Muscle of leg (tissue), 16 donors: ENCODE measurements around the gene DTX4. TPM values are rescaled to one million over a fixed set of nuclear protein-coding genes. Genes with fewer than 3 reads are reported as not detected.
"Not testable (repeated sequence)": the region's sequence is repeated elsewhere in the genome, so short reads cannot be mapped to it uniquely, and the experiment has no call there.

Experiments
- DNase-seq: peaks from one replicate; pipeline ENCODE4 v3.0.0; 2013
- H3K27ac ChIP-seq: one replicate; pipeline ENCODE4 v1.5.1; 2013; ENCODE audit warnings: mild to moderate bottlenecking, low read length, control low read depth
- H3K27me3 ChIP-seq: one replicate; pipeline ENCODE4 v1.6.1; 2013; ENCODE audit warnings: low read length; ENCODE audit not compliant: control insufficient read depth, insufficient read depth
- H3K36me3 ChIP-seq: one replicate; pipeline ENCODE4 v1.6.1; 2013; ENCODE audit warnings: low read length; ENCODE audit not compliant: control insufficient read depth, insufficient read depth
- H3K4me1 ChIP-seq: one replicate; pipeline ENCODE4 v1.6.1; 2013; ENCODE audit warnings: low read length; ENCODE audit not compliant: control insufficient read depth, insufficient read depth
- H3K4me3 ChIP-seq: one replicate; pipeline ENCODE4 v1.5.1; 2013; ENCODE audit warnings: low read length, control low read depth
- H3K9me3 ChIP-seq: replicated peaks from 2 replicates; pipeline ENCODE4 v1.6.1; 2013; ENCODE audit warnings: low read depth, low read length; ENCODE audit not compliant: control insufficient read depth
- WGBS: methylation state at CpG from one replicate; pipeline ENCODE4 v1.1.5; 2013; ENCODE audit warnings: missing lambda C conversion rate; ENCODE audit not compliant: insufficient coverage; 5-methylcytosine and 5-hydroxymethylcytosine counted together
- long read RNA-seq, 11 donors: transcript quantifications; one replicate each; lab custom pipeline, GENCODE V29; 2026
- polyA plus RNA-seq, 8 donors: library from polyadenylated mRNA; unstranded; fragments of 120-200 nt; gene quantifications; one replicate each; pipeline versions ENCODE4 v1.2.1 to v1.2.3, GENCODE V29; 2013; ENCODE audit warnings: inconsistent platforms in 1 of 8, low replicate concordance in 1 of 8; ENCODE audit not compliant: insufficient read length in 8 of 8, insufficient read depth in 1 of 8
- total RNA-seq: library from RNA; stranded (reverse); fragments of 120-200 nt; gene quantifications from one replicate; pipeline ENCODE4 v1.2.4, GENCODE V29; 2013

The DTX4 gene
- total RNA-seq (8.9 TPM), polyA plus RNA-seq (10 to 100 TPM; 17.4 to 33.0 (median 19.4) TPM)
- long read RNA-seq, donor 1, full-length matches to known transcripts: 3 of 3 reads
- long read RNA-seq, donor 1, partial matches to known transcripts: 0 of 3 reads
- long read RNA-seq, donor 1, other reads (novel, unspliced or antisense): 0 of 3 reads
- long read RNA-seq, donor 2: 0 reads
- long read RNA-seq, donor 3, full-length matches to known transcripts: 4 of 4 reads
- long read RNA-seq, donor 3, partial matches to known transcripts: 0 of 4 reads
- long read RNA-seq, donor 3, other reads (novel, unspliced or antisense): 0 of 4 reads
- long read RNA-seq, donor 4, full-length matches to known transcripts: 3 of 3 reads
- long read RNA-seq, donor 4, partial matches to known transcripts: 0 of 3 reads
- long read RNA-seq, donor 4, other reads (novel, unspliced or antisense): 0 of 3 reads
- long read RNA-seq, donor 5, partial matches to known transcripts: 43 of 43 reads
- long read RNA-seq, donor 5, other reads (novel, unspliced or antisense): 0 of 43 reads
- long read RNA-seq, donor 6, full-length matches to known transcripts: 2 of 25 reads
- long read RNA-seq, donor 6, partial matches to known transcripts: 23 of 25 reads
- long read RNA-seq, donor 6, other reads (novel, unspliced or antisense): 0 of 25 reads
- long read RNA-seq, donor 7, full-length matches to known transcripts: 3 of 3 reads
- long read RNA-seq, donor 7, partial matches to known transcripts: 0 of 3 reads
- long read RNA-seq, donor 7, other reads (novel, unspliced or antisense): 0 of 3 reads
- long read RNA-seq, donor 8, full-length matches to known transcripts: 2 of 2 reads
- long read RNA-seq, donor 8, partial matches to known transcripts: 0 of 2 reads
- long read RNA-seq, donor 8, other reads (novel, unspliced or antisense): 0 of 2 reads
- long read RNA-seq, donor 9, partial matches to known transcripts: 10 of 10 reads
- long read RNA-seq, donor 9, other reads (novel, unspliced or antisense): 0 of 10 reads
- long read RNA-seq, donor 10, full-length matches to known transcripts: 4 of 4 reads
- long read RNA-seq, donor 10, partial matches to known transcripts: 0 of 4 reads
- long read RNA-seq, donor 10, other reads (novel, unspliced or antisense): 0 of 4 reads
- long read RNA-seq, donor 11, full-length matches to known transcripts: 2 of 7 reads
- long read RNA-seq, donor 11, partial matches to known transcripts: 5 of 7 reads
- long read RNA-seq, donor 11, other reads (novel, unspliced or antisense): 0 of 7 reads

GRCh38 chr11:59171508-59172322, at the start of gene DTX4:
DTX4 (plus strand) TSS chr11:59172132; CDS start chr11:59172596, 464 bp downstream.
- H3K9me3 ChIP-seq: no peaks in the 10 kb centered on the region
- H3K36me3 ChIP-seq: no peaks in the 10 kb centered on the region
- peak within 1 kb of the TSS; percentile 72 for H3K4me3 ChIP-seq
- WGBS: under 1% methylated on average over 63 of the region's 64 CpGs
- H3K27ac ChIP-seq: peak within 1 kb of the TSS; percentile 90
- peaks cover 7% of the 10 kb centered on the region for H3K27me3 ChIP-seq
- DNase-seq: peak; percentile 96
- H3K4me1 ChIP-seq: peaks cover 30% of the 10 kb centered on the region

DNA sequence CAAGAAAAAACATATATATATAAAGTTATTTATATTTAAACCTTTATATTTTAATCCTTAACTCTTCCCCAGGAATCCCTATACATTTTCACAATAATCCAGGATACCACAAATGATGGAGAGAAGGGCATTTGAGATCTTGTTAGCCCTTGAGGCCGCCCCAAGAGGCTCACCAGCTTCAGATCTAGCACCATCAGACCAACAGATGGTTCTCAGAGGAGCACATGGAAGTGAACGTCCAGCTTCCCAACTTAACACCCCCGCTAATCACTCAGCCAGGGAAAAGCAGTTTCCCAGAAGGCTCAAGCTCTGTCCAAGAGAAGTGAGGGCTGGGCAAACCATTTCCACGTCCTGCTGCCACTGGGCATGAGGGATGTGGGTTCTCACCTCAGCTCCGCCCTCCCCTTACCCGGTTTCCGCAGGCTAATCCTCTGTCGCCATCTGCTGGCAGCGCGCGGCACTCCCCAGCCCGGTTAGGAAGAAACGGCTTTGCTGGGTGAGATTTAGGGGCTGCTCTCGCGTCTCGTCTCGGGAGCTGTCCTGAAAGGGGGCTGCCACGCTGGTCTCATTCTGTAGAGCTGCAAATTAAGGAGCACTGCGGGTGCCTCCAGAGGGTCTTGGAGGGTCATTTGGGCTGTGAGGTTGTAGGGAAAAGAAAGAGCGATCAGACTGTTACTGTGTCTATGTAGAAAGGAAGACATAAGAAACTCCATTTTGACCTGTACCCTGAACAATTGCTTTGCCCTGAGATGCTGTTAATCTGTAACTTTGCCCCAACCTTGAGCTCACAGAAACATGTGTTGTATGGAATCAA, 36.1 kb upstream of the DTX4 start:
- no peaks in the 10 kb centered on the region for H3K4me1 ChIP-seq
- peak; percentile 77 for DNase-seq
- H3K36me3 ChIP-seq: peaks cover 5% of the 10 kb centered on the region
- H3K4me3 ChIP-seq: peak overlapping the region; percentile 6
- peaks cover 5% of the 10 kb centered on the region for H3K9me3 ChIP-seq
- 2% methylated on average over 15 of the region's 20 CpGs for WGBS
- no peak overlapping the region for H3K27ac ChIP-seq
- no peaks in the 10 kb centered on the region for H3K27me3 ChIP-seq

DNA sequence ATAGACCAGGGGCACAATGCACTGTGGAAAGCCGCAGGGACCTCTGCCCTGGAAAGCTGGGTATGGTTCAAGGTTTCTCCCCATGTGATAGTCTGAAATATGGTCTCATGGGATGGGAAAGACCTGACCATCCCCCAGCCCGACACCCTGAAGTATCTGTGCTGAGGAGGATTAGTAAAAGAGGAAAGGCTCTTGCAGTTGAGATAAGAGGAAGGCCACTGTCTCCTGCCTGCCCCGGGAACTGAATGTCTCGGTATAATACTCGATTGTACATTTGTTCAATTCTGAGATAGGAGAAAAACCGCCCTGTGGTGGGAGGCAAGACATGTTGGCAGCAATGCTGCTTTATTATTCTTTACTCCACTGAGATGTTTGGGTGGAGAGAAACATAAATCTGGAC, 35.4 kb upstream of the DTX4 start:
- H3K4me1 ChIP-seq, H3K27me3 ChIP-seq, DNase-seq, H3K4me3 ChIP-seq, H3K36me3 ChIP-seq, H3K27ac ChIP-seq, H3K9me3 ChIP-seq: not testable (repeated sequence)
- 80% methylated on average over 4 of the region's 6 CpGs for WGBS

DNA sequence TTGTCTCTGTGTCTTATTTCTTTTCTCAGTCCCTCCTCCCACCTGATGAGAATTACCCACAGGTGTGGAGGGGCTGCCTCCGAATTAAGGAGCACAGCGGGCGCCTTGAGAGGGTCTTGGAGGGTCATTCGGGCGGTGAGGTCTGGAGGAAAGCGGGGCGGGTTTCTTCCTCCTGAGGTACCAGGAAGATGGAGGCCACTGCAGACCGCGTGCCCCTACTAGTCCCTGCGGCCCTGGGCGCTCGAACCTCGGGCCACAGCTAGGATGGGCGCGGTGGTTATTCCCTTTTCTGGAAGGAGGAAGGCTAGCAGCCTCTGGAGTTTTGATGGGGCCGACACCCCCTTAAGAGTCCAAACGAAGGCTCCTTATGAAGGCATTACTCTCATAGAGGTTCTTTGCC, 34.7 kb upstream of the DTX4 start:
- Histone ChIP-seq H3K36me3 (peaks cover 5% of the 10 kb centered on the region), H3K27ac (no peak overlapping the region), H3K27me3 (no peaks in the 10 kb centered on the region), H3K4me3 (no peak overlapping the region), H3K9me3 (no peaks in the 10 kb centered on the region), H3K4me1 (no peaks in the 10 kb centered on the region)
- 93% methylated on average over 13 of the region's 17 CpGs for WGBS
- DNase-seq: no peak

- Histone ChIP-seq H3K9me3 (no peaks in the 10 kb centered on the region), H3K4me1 (peaks cover 5% of the 10 kb centered on the region), H3K27me3 (no peaks in the 10 kb centered on the region), H3K4me3 (no peak overlapping the region), H3K36me3 (peaks cover 5% of the 10 kb centered on the region), H3K27ac (no peak overlapping the region)
- no peak for DNase-seq
- WGBS: no CpG with 5 or more reads among the region's 2 CpGs
Observed at GRCh38 chr11:59138643-59139042, 33.3 kb upstream of the DTX4 start.

DNA sequence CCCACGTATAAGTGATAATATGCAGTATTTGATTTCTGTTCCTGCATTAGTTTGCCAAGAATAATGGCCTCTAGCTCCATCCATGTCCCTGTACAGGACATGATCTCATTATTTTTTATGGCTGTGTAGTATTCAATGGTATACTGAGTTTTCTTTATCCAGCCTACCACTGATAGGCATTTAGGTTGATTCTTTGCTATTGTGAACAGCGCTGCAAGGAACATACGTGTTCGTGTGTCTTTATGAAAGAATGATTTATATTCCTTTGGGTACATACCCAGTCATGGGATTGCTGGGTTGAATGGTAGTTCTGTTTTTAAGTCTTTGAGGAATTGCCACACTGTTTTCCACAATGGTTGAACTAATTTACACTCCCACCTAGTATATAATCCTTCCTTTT, 30.7 kb upstream of the DTX4 start:
- no peak for DNase-seq
- Histone ChIP-seq H3K27ac (no peak overlapping the region), H3K27me3 (no peaks in the 10 kb centered on the region), H3K4me3 (no peak overlapping the region), H3K9me3 (no peaks in the 10 kb centered on the region), H3K36me3 (peaks cover 2% of the 10 kb centered on the region), H3K4me1 (peaks cover 16% of the 10 kb centered on the region)
- no CpG with 5 or more reads among the region's 4 CpGs for WGBS

- DNase-seq: no peak
- peak overlapping the region; percentile 78 for H3K4me3 ChIP-seq
- H3K9me3 ChIP-seq: no peaks in the 10 kb centered on the region
- peak overlapping the region; percentile 98 for H3K27ac ChIP-seq
- H3K27me3 ChIP-seq: no peaks in the 10 kb centered on the region
- H3K36me3 ChIP-seq: peaks cover 2% of the 10 kb centered on the region
- H3K4me1 ChIP-seq: peaks cover 16% of the 10 kb centered on the region
- WGBS: 0% methylated on average over 1 of the region's 3 CpGs
Observed at GRCh38 chr11:59141673-59142460, 30.1 kb upstream of the DTX4 start.
